Measurements from ENCODE around the gene SLC16A10.

The SLC16A10 gene, protein sequence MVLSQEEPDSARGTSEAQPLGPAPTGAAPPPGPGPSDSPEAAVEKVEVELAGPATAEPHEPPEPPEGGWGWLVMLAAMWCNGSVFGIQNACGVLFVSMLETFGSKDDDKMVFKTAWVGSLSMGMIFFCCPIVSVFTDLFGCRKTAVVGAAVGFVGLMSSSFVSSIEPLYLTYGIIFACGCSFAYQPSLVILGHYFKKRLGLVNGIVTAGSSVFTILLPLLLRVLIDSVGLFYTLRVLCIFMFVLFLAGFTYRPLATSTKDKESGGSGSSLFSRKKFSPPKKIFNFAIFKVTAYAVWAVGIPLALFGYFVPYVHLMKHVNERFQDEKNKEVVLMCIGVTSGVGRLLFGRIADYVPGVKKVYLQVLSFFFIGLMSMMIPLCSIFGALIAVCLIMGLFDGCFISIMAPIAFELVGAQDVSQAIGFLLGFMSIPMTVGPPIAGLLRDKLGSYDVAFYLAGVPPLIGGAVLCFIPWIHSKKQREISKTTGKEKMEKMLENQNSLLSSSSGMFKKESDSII

DNA sequence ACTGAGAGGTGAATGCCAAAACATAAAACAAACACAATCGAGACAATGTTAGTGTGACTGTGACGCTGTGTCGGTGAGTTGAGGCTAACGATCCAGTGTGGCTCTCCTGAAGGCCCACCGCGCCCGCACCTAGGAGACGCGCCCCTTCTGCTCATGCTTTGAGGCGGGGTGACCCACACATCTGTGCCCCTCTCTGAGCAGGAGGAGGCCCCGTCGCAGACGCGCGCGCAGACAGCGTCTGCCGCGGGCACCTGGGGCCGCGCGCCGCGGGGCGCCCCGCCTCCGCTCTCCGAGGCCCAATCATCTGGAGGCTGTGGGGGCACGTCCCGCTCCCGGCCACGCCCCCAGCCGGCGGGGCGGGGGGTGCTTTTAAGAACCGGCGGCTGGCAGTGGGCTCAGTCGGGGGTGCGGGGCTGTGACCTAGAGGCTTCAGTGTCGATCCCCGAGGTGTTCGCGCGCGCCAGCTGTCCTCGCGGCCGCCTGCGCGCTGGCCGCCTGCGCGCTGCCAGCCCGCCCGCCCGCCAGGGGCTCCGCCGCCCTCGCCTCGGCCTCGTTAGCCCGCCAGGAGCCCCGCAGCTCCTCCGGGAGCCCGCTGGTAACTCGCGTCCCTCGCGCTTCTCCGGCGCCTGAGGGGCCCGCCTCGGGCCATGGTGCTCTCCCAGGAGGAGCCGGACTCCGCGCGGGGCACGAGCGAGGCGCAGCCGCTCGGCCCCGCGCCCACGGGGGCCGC lies at the start of gene SLC16A10:
Gene SLC16A10, plus strand, starts transcription at position 398 of the 730 bp plus-strand sequence. Its CDS starts 250 bp downstream, at position 648.
- DNase-seq (ENCODE audit: insufficient read length, low spot score), result peak; percentile 62
- TF ChIP-seq, protein P1, sequence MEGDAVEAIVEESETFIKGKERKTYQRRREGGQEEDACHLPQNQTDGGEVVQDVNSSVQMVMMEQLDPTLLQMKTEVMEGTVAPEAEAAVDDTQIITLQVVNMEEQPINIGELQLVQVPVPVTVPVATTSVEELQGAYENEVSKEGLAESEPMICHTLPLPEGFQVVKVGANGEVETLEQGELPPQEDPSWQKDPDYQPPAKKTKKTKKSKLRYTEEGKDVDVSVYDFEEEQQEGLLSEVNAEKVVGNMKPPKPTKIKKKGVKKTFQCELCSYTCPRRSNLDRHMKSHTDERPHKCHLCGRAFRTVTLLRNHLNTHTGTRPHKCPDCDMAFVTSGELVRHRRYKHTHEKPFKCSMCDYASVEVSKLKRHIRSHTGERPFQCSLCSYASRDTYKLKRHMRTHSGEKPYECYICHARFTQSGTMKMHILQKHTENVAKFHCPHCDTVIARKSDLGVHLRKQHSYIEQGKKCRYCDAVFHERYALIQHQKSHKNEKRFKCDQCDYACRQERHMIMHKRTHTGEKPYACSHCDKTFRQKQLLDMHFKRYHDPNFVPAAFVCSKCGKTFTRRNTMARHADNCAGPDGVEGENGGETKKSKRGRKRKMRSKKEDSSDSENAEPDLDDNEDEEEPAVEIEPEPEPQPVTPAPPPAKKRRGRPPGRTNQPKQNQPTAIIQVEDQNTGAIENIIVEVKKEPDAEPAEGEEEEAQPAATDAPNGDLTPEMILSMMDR (IDR thresholded peaks at IDR 0.05; ENCODE audit: insufficient read depth, missing control alignments), result no peak
- FAIRE-seq, result no peak

DNA sequence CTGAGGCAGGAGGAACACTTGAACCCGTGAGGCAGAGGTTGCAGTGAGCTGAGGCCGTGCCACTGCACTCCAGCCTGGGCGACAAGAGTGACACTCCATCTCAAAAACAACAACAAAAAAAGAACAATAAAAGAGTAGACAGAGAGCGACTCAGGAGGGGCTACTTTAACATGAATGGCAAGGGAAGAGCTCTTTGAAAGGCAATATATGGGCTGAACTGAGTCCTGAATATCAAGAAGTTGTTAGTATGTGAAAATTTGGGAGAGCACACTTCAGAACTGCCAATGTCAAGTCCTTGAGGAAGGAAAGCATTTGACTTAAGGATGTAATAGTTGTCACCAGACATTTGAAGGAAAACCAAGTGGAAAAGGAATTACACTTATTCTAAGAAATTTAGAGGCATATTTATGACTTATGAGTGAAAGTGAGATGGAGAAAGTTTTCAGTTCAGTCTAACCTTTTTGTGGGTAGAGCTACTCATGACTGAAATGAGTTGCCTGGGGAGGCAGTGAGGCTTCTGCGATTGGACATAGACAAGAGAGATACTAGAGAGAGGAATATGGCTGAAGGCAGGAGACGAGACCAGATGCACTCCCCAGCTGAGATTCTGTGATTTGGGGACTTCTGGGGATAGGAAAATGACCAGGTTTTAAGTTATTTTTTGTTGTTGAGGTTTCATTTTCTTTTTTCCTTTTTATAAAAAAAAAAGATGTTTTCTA lies 48.6 kb upstream of the SLC16A10 start:
- FAIRE-seq, result no peak
- no peak for DNase-seq (ENCODE audit: insufficient read length, low spot score)
- TF ChIP-seq, protein P1 (IDR thresholded peaks at IDR 0.05; ENCODE audit: insufficient read depth, missing control alignments), result no peak

DNA sequence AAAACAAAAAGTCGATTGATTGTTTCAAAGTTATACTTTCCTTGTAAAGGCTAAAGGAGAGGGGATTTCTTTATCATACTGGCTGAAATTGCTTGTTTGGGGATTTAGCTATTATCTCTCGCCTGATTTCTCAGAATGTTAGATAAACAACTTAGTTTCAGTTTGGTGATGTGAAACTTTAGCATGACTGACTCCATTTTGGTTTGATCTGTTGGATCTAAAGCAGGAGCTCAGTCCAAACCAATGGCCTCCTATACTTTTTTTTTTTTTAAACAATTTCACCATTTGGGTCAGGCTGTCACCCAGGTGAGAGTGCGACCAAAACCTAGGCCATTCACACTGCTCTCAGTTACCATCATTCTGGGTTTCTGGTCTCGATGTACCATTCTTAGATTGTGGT lies 45.4 kb upstream of the SLC16A10 start:
- TF ChIP-seq, protein P1 (IDR thresholded peaks at IDR 0.05; ENCODE audit: insufficient read depth, missing control alignments), result no peak
- no peak for FAIRE-seq

DNA sequence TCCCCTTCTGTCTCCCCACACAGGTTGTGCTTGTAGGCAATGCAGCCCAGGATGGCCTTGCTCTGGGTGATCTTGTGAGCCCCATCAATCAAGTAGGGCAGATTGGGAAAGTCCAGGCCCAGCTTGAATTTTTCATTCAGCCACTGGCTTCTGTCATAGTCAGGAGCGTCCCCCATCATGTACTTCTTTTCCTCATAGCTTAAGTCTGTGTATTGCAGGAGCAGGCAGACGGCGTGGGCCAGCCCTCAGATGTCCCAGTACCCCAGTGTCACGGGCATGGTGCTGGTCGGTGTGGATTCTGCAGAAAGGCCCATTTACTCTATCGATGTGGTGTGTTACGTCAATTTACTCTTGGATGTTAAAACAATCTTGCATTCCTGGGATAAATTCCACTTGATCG lies 40.1 kb upstream of the SLC16A10 start:
- TF ChIP-seq, protein P1 (IDR thresholded peaks at IDR 0.05; ENCODE audit: insufficient read depth, missing control alignments), result no peak
- no peak for DNase-seq (ENCODE audit: insufficient read length, low spot score)
- no peak for FAIRE-seq

More for the DNA sequence above, 45.4 kb upstream of the SLC16A10 start:
- DNase-seq (ENCODE audit: insufficient read length, low spot score), result no peak

DNA sequence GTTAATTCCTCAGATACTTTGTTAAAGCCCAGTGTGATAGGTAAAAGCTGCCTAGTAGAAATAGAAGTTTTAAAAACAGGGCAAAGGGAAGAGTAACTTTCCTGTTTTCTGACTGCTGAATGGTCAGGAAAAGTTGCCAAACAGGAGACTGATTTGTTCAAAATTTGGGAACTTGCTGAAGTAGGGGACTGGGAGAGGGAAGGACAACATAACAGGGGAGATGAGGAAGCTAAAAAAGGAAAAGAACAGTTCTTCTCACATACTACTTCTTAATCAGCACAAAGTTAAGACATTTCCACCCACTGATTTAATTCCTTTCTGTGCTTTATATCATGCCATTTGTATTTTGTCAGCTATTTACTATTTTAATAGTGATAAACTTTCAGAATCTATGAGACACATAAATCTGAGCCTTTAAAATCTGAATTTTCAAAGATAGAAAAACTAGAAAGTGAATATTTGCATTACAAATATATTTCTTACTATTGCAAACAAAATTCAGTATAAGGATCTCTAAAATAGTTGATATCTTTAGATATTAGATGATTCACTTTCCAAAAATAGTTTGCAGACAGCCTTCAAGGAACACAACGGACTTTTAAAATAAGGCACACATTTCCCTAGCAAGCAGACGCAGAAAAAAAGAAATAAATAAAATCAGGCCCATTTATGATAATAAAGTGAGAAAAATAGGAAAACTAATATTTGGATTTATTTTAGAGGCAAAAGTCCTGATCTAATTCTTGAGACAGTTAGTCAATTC lies 36.9 kb upstream of the SLC16A10 start:
- FAIRE-seq, result no peak
- TF ChIP-seq, protein P1 (IDR thresholded peaks at IDR 0.05; ENCODE audit: insufficient read depth, missing control alignments), result no peak
- no peak for DNase-seq (ENCODE audit: insufficient read length, low spot score)

DNA sequence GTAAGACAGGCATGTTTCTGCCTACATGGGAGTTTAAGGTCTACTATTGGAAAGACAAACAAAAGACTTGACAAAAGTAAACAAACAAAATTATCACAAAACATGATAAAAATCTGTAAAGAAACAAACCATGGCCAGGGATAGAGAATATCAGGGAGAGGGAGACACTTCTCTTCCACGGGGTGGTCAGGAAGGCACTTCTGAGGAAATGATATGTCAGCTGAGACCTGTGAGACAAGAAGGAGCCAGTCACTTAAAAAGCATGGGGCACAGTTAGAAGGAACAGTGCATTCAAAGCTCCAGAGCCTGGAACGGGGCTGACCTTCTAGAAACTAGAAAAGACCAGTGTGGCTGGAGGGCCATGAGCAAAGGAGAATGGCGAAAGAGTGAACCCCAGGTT lies 35.1 kb upstream of the SLC16A10 start:
- DNase-seq (ENCODE audit: insufficient read length, low spot score) (no peak), FAIRE-seq (no peak)
- TF ChIP-seq, protein P1 (IDR thresholded peaks at IDR 0.05; ENCODE audit: insufficient read depth, missing control alignments), result no peak

Measured in D721Med (cell line).